Mucosa of descending colon (tissue), 3 donors: ENCODE measurements around the gene COG5. TPM values are rescaled to one million over a fixed set of nuclear protein-coding genes. Genes with fewer than 3 reads are reported as not detected.

Experiments
- ATAC-seq: fragments of 200-7000 bp; cut with Tn5 transposase; one replicate; pipeline ENCODE4 v1.9.1; 2020; ENCODE audit warnings: mild to moderate bottlenecking, moderate library complexity
- DNase-seq, 3 donors: peaks; one replicate each; pipeline ENCODE4 v3.0.0-alpha.2; 2020
- H3K36me3 ChIP-seq: fragments of 200-600 bp; one replicate; pipeline ENCODE4 v1.8.0; 2021; ENCODE audit warnings: low read depth, mild to moderate bottlenecking
- H3K4me1 ChIP-seq: fragments of 200-600 bp; one replicate; pipeline ENCODE4 v1.8.0; 2021; ENCODE audit warnings: low read depth, mild to moderate bottlenecking
- H3K4me3 ChIP-seq: fragments of 200-600 bp; one replicate; pipeline ENCODE4 v1.8.0; 2021; ENCODE audit warnings: mild to moderate bottlenecking
- H3K9me3 ChIP-seq: fragments of 200-600 bp; one replicate; pipeline ENCODE4 v1.8.0; 2021; ENCODE audit warnings: mild to moderate bottlenecking
- intact Hi-C, 2 donors: fragments of 100-400 bp; cut with DNase I in 1 of 2; cut with micrococcal nuclease in 1 of 2; formaldehyde crosslinking; loops; one replicate each; pipeline versions ENCODE4 v1.11.0 to v1.11.1; 2022; cut with DNase I, micrococcal nuclease
- total RNA-seq, 3 donors: library from RNA; stranded (reverse); fragmentation: NEBNext Ultra II Directional in 2 of 3; extraction: Animal tissue kit (Norgen Biotek cat#: 25700) in 2 of 3; gene quantifications; one replicate each; pipeline versions ENCODE4 v1.2.1 to v1.2.4, GENCODE V29; 2021 to 2023
- TF ChIP-seq, protein P1 (sequence below): fragments of 200-600 bp; IDR thresholded peaks from one replicate; pipeline ENCODE4 v1.8.0; 2022; ENCODE audit warnings: antibody characterized with exemption, mild to moderate bottlenecking
- donor health status: DM: no; HTN: no; CAD: no; lungs with moderate emphysema.
- donor health status: DM: no; HTN: no; CAD: no.
- donor health status: DM: no; HTN: yes; CAD: no.

Gene COG5
- total RNA-seq, 3 donors from 2014 or later, result 46.8 to 56.4 (median 47.7) TPM

DNA sequence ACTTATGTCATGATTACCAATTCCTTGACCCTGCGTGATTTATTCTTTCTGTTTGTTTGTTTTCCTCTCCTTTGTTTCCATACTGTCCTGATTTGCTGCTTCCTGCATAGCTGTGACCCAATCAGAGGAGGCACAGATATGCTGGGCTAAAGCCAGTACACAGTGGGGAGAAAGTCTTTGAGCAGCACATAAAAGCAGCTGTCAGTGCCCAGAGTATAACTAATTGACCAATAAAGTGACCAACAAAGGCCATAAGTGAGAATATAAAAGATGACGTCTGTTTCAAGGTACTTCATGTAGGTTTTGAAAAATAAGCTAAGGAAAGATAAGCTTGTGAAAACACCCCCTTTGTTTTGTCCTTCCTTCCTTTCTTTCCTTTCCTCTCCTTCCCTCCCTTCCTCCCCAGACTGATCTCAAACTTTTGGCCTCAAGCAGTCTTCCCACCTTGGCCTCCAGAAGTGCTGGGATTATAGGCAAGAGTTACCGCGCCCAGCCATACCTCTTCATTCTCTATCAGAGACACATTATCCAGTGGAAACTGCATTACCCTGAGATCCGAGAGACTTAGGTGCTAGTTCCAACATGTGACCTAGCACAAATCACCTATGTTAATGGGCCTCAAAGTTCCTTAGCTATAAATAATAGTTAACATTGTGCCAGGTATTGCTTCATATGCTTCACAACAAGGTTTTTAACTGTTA, 33.3 kb upstream of the COG5 start:
- TF ChIP-seq, protein P1, sequence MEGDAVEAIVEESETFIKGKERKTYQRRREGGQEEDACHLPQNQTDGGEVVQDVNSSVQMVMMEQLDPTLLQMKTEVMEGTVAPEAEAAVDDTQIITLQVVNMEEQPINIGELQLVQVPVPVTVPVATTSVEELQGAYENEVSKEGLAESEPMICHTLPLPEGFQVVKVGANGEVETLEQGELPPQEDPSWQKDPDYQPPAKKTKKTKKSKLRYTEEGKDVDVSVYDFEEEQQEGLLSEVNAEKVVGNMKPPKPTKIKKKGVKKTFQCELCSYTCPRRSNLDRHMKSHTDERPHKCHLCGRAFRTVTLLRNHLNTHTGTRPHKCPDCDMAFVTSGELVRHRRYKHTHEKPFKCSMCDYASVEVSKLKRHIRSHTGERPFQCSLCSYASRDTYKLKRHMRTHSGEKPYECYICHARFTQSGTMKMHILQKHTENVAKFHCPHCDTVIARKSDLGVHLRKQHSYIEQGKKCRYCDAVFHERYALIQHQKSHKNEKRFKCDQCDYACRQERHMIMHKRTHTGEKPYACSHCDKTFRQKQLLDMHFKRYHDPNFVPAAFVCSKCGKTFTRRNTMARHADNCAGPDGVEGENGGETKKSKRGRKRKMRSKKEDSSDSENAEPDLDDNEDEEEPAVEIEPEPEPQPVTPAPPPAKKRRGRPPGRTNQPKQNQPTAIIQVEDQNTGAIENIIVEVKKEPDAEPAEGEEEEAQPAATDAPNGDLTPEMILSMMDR, result no peak
- no peak overlapping the region for H3K4me3 ChIP-seq
- no peaks in the 10 kb centered on the region for H3K9me3 ChIP-seq
- no peak for DNase-seq
- intact Hi-C loops, result no loop called here
- H3K4me1 ChIP-seq, result no peaks in the 10 kb centered on the region
- H3K36me3 ChIP-seq, result no peaks in the 10 kb centered on the region
- ATAC-seq, result peak; percentile 89

DNA sequence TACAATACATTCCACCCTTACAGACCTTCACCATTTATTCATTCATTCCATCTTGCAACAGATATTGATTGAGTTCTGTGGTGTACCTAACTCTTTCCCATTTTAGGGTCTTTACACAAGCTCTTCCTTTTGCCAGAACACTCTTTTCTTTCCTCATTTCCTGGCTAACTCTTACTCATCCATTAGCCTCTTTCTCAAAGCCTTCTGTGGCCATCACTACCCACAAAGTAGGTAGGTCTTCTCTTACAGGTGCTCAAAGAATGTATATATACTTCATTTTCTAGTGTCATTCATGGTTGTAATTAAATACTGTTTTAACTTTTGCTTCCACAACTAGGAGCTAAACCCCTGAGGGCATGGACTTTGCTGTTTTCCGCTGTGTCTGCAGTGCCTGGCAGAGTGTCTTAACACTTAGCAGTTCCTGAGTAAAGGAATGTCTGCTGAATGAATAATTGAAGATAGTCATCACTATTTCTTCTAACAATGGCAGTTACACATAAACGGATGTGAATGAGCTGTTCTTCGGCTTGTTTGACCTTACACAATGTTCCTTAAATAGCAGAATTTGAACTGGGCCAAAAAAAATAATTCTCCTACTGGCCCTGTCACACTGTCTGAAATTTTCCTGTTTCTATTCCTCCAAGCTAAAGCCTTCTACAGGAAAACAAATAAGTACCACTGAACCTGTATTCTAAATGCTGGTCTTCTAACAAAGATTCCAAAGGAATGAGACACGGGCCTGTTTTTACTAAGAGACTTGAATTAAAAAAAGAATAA, 31.4 kb upstream of the COG5 start:
- TF ChIP-seq, protein P1, result no peak
- DNase-seq (no peak), ATAC-seq (no peak)
- no peaks in the 10 kb centered on the region for H3K36me3 ChIP-seq
- H3K4me3 ChIP-seq, result no peak overlapping the region
- no peaks in the 10 kb centered on the region for H3K9me3 ChIP-seq
- intact Hi-C loops, result no loop called here
- no peaks in the 10 kb centered on the region for H3K4me1 ChIP-seq

DNA sequence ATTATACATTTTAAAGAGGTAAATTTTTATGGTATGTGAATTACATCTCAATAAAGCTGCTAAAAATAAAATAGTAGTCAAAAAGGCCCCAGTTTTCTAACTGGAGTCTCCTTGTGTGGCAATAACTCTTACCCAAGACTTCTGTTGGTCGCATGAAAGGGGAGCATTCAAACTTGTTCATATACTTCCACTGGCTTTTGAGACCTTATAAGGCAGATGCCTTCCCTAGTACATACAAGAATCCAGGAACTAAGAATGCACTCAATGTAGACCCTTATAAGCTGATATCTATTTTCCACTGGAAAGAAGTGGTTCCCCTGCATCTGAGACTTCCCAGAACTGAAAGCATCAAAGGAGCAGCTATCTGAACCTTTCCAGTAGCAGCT, 29.3 kb upstream of the COG5 start:
- no peaks in the 10 kb centered on the region for H3K4me1 ChIP-seq
- no peak for ATAC-seq

DNA sequence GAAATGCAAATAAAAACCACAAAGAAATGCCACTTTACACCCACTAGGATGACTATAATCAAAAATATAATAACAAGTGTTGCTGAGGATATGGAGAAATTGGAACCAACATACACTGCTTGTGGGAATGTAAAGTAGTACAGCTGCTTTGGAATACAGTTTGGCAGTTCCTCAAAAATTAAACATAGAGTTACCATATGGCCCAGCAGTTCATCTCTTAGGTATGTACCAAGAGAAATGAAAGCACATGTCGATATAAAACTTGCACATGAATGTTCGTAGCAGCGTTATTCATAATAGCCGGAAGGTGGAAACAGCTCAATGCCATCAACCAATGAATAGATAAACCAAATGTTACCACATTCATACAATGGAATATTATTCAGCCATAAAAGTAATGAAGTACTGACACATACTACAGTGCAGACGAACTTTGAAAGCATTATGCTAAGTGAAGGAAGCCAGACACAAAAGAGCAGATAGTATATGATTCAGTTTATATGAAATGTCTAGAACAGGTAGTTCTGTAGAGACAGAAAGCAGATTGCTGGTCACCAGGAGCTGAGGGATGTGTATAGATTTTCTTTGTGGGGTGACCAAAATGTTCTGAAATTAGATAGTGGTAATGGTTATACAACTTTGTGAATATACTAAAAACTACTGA, 28.8 kb upstream of the COG5 start:
- no peaks in the 10 kb centered on the region for H3K4me1 ChIP-seq
- no peaks in the 10 kb centered on the region for H3K9me3 ChIP-seq
- intact Hi-C loops, result no loop called here
- no peaks in the 10 kb centered on the region for H3K36me3 ChIP-seq
- no peak for DNase-seq
- no peak overlapping the region for H3K4me3 ChIP-seq
- no peak for ATAC-seq
- TF ChIP-seq, protein P1, result no peak

More for the DNA sequence above, 29.3 kb upstream of the COG5 start:
- H3K9me3 ChIP-seq, result no peaks in the 10 kb centered on the region
- intact Hi-C loops, result no loop called here
- TF ChIP-seq, protein P1, result no peak
- H3K4me3 ChIP-seq, result no peak overlapping the region
- DNase-seq, result no peak
- H3K36me3 ChIP-seq, result no peaks in the 10 kb centered on the region

DNA sequence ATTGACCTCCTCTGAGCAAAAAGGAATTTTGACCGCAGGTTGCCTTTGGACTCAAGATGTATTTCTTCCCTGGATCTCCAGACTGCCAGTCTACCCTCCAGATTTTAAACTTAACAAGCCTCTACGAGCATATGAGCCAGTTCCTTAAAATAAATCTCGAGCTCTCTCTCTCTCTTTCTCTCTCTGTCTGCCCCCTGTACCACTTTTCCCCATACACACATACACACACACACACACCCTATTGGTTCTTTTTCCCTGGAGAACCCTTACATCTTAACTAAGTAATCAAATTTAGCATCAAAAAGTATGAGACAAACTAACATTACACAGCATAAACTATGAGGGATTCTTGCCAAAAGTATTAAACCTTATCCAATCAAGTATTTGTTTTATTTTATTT, 27.7 kb upstream of the COG5 start:
- intact Hi-C loops, result no loop called here
- ATAC-seq (no peak), DNase-seq (no peak)
- Histone ChIP-seq H3K4me1 (no peaks in the 10 kb centered on the region), H3K4me3 (no peak overlapping the region), H3K36me3 (no peaks in the 10 kb centered on the region), H3K9me3 (no peaks in the 10 kb centered on the region)
- TF ChIP-seq, protein P1, result no peak
